GM21576 (cell line): ENCODE measurements around the gene TSPAN5.
A peak's percentile ranks its signal among the peaks of the same experiment; 100 is the strongest.

Experiments
- ATAC-seq: cut with Tn5 transposase; IDR thresholded peaks from one replicate; pipeline ENCODE4 v1.9.1; 2021; ENCODE audit warnings: mild to moderate bottlenecking, moderate library complexity; ENCODE audit not compliant: unreplicated experiment

TSPAN5 gene

GRCh38 chr4:98646422-98646821 is 12.0 kb downstream of the TSPAN5 start:
- ATAC-seq = no peak

- no peak for ATAC-seq
These were observed 12.9 kb downstream of the TSPAN5 start for GRCh38 chr4:98645527-98645926.

DNA sequence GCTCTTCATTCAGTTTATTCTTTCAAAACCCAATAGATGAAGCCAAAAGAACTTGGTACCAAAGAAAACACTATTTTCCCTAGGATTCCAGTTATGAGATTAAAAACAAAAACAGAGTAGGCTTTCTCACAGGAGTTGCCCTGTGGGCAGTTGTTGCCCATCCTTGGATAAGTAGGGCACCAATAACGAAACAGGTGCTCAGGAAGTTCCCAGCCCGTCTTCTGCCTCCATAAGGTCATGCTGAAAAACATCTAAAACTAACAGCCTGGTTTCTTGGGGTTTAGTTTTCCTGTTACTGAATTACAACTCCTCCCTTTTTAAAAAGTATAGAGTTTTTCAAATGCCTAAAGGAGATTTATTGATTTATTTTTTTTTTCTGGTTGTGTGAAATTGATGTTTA is 14.7 kb downstream of the TSPAN5 start:
- no peak for ATAC-seq

- no peak for ATAC-seq
These were observed 15.4 kb downstream of the TSPAN5 start for GRCh38 chr4:98642991-98643426.

DNA sequence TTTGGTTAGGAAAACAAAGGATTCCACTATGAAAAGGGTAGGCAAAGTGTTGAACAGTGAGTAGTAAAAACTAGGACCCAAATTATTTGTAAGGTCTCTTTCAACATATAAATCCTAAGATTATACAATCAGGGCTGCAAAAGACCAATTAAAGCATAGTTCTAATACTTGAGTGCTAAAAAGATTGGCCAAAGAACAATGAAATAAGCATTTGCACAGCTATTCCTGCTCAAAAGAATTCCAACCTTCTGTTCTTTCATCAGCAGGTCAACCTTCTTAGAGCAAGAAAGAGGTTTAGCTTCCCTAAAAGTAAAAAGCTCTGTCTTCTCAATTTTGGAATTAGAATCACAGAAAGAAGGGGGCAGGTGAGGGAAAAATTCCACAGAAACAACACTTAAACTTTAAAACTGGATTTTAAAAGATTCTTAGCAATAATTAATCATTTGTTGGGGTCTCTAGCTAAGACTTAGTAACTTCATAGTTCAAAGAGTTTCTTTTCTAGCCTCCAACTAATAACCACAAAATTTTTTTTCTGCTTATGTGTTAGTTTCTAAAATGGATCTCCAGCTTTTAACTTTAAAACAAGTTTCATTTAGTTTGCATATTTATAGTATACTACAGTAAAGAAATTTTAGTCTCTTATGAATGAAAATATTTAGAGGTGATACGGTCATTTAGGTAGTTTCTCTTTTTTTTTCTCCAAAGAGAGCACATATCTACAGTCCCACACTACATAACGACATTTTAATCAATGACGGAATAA is 16.3 kb downstream of the TSPAN5 start:
- no peak for ATAC-seq

- ATAC-seq = no peak
These were observed 17.0 kb downstream of the TSPAN5 start for GRCh38 chr4:98641376-98641775.

DNA sequence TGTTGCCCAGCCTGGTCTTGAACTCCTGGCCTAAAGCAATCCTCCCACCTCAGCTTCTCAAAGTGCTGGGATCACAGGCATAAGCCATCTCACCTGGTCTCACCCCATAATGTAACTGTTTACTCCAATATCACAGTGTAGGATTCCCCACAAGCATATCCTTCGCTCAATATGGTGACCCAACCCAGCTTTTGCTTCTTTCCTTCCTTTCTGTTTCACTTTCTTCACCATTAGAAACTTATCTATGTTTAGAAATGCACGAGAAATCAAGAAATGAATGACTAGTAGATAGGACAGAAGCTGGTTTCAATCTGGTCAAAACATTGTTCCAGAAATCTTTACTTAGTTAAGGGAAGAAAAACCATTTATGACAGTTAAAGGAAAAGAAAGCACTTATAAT is 18.9 kb downstream of the TSPAN5 start:
- peak; percentile 73 for ATAC-seq

- no peak for ATAC-seq
These were observed 19.3 kb downstream of the TSPAN5 start for GRCh38 chr4:98639108-98639507.

DNA sequence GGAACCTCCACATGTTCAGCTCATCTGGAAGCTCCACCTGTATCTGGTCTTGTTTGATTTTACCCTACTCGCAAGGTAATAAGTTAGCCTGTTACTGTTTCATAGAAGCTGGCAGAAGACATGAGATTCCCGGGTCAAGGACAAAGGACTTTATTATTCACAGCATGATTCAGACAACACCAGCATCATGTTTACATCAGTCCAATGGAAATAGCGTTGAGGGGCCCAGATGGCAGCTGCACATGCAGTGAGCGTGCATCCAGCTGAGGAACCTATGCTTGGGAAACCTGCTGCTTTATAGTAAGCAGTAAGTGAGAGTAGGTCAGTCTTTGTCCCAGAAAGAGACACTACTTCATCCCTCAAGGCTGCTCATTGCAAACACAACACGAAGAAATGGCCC is 19.8 kb downstream of the TSPAN5 start:
- no peak for ATAC-seq

- ATAC-seq = no peak
These were observed 24.4 kb downstream of the TSPAN5 start for GRCh38 chr4:98634061-98634460.

DNA sequence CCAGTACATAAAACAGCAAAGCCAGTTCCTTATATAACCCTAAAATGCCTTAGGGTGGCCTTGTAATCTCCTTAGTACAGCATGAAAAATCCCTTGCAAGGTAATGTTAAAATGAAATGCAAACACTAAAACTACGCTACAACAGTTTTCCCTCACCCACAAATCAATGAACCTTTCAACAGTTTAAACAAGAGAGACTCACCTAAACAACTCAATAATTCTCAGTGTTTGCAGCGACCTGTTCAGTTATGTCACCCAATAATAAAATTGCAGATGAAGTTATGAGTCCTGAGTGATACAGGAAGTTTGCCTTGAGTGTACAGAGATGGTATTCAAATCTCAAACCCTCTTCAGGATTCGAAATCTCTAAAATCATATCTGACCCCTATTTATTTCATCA is 25.3 kb downstream of the TSPAN5 start:
- ATAC-seq = no peak

DNA sequence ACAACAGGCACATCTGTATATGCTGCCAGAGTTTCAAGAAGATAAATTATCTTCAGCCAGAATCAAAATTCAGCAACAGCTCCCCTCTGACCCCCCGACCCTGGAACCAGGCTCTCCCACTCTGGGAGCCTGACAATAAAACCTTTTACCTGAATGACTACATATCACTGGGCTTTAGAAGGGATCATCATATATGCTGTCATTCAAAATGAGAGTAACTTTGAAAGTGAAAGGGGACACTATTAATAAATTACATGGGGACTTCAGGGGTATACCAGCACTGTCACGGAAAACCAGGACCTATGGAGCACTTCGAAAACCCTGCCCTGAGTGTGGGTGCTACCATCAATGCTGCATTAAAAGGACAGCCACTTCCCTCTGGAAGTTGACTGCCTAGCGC is 26.2 kb downstream of the TSPAN5 start:
- ATAC-seq = no peak

- ATAC-seq = no peak
These were observed 26.9 kb downstream of the TSPAN5 start for GRCh38 chr4:98631506-98631905.

- no peak for ATAC-seq
These were observed 27.5 kb downstream of the TSPAN5 start for GRCh38 chr4:98630737-98631454.

DNA sequence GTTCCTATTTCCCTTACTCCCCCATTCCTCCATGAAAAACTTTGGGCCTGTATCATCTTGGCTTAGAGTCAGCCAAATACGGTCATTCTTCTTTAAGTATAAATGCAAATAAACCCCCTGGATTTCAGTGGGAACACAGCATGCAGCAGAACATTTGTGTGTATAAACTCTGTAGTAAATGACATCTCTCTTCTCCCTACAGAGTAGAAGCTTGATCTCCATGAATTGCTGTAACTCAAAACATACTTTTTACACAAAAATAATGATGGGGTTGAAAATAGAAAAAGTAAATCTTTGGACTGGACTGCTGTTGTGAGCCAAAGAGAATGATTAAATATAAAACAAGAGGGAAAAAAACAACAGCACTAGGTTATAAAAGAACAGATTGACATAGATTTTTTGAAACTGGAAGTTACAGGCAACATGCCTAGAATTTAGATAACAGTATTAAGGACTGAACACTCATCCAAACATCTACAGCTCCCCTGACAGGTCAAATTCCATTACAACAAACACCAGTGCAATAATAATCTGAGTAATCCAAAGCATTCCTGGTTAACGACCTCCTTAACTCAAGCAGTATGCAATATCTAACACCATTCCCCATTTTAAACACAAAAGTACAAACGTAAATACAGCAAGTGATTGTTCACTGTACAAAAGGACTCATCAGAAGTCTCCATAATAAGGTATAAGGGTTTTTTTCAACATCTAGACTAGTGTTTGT is 30.7 kb downstream of the TSPAN5 start:
- no peak for ATAC-seq

DNA sequence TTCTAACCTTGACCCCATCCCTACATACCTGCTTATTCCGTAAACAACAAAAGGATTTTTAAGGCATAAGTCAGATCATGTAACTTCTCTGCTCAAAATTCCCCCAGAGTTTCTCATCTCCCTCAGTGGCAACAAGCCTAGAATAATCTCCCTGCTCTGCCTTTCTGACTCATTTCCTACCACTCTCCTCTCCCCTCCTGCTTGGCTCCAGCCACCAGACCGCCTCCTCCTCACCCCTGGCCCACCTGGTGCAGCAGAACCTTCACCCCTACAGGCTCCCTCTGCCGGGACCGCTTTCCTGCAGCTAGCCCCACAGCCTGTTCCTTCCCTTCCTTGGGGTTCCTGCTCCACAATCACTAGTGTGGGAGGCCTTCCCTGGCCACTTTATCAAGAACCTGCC is 32.1 kb downstream of the TSPAN5 start:
- ATAC-seq = no peak

DNA sequence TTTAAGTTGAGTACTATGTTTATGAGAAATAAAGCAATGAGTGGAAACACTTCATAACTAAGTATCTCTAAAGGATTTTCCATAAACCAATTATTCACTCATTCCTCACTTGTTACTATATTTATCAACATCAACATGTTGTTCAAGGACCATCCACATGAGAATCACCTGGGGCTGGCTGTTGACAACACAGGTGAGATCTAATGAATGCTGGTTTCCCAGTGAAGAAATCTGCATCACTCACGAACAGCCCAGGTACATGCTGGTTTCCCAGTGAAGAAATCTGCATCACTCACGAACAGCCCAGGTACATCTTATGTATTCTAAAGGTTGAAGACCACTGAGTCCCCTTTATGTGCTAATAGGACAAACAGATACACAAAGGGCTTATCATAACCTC is 32.5 kb downstream of the TSPAN5 start:
- no peak for ATAC-seq

DNA sequence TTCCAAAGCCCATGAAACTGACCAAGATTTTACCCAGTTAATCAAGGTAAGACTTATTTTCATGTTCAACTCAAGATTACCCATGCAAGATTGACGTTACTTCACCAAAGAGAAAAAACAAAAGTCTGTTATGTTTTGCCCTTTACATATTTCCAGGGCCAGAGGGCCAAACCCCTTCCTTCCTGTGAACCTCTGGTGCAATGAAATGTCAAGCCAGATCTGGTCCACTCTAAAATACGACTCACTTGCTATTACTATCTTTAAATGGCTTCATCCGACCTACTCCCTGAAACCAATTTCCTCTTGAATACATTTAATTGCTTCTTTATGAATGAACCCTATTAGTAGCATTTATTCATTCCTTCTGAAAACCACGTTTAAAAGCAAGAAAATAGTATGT is 33.0 kb downstream of the TSPAN5 start:
- no peak for ATAC-seq

- ATAC-seq = no peak
These were observed 33.8 kb downstream of the TSPAN5 start for GRCh38 chr4:98624642-98625041.

- no peak for ATAC-seq
These were observed 34.3 kb downstream of the TSPAN5 start for GRCh38 chr4:98624144-98624543.

DNA sequence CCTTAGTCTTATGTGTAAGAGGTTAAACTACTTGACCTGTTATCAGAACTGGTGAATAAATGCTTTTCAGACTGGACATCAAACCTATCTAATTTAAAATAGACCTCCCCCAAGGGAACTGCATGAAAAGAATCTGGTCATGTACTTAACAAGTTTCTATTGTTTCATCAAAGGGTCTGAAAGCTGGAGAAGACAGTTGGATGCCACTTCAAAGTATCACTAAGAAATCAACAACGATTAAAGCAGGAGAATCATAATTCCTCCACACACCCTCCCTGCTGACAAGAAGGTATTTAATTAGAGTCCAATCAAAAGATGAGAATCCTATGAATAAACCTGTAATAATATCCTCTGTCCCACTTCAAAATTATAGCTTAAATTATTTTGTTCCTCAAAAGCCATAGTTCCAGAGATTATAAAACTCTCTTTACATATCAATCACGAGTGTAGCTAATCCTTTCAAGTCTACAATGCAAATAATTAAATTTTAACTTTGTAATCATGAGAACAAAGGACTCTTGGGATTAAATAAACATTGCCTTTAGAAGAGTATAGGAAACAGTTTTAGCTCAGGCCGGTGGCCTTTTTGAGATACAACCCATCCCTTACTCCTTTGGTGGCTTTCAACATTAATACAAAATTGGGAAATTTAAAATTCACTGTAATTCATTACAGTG is 35.1 kb downstream of the TSPAN5 start:
- no peak for ATAC-seq
